Measurements from ENCODE around the gene ACER1.
"Not testable (repeated sequence)": the region's sequence is repeated elsewhere in the genome, so short reads cannot be mapped to it uniquely, and the experiment has no call there.

The ACER1 gene

DNA sequence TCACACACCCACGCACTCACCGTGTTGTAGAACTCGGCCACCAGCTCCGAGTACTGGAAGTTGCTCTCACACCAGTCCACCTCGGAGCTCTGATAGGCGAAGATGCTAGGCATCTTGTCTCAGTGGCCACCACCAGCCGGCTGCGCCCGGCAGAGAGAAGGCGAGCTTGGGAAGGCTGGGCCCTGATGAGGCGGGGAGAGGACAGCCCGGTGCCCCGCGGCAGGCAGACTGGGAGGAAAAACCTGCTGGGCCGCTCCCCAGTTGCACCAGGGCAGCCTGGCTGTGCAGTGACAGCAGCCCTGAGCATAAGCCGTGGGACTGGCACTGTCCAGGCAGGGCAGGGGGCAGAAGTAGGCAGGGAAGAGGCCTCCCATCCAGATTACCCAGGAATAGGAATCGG, at the start of gene ACER1:
TSS of gene ACER1 (minus strand) at position 174 of the 400 bp plus-strand sequence. CDS start at position 113, 61 bp downstream.
- DNase-seq (ENCODE audit: low read depth in 2 of 2, low spot score in 1 of 2), result no peak

- DNase-seq (ENCODE audit: low read depth in 2 of 2, low spot score in 1 of 2), result no peak
Measured at GRCh38 chr19:6383188-6383587, 49.8 kb upstream of the ACER1 start.

- no peak for DNase-seq (ENCODE audit: low read depth in 2 of 2, low spot score in 1 of 2)
Measured at GRCh38 chr19:6381030-6381750, 47.8 kb upstream of the ACER1 start.

DNA sequence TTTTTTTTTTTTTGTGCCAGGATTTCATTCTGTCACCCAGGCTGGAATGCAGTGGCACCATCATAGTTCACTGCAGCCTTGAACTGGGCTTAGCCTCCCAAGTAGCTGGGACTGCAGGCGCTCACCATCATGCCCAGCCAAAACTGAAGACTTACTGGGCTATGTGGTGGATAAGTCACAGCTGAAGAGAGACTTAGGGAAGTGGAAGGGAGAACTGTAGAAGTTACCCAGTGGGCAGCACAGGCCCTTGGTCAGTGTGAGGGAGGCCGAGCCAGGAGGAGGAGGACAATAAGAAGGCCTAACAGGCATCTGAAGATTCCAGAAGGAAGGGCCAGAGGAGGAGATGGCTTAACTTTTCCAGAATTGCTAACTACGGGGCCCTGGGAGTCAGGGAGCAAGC, 46.3 kb upstream of the ACER1 start:
- no peak for DNase-seq (ENCODE audit: low read depth in 2 of 2, low spot score in 1 of 2)

- no peak for DNase-seq (ENCODE audit: low read depth in 2 of 2, low spot score in 1 of 2)
Measured at GRCh38 chr19:6378486-6378885, 45.1 kb upstream of the ACER1 start.

DNA sequence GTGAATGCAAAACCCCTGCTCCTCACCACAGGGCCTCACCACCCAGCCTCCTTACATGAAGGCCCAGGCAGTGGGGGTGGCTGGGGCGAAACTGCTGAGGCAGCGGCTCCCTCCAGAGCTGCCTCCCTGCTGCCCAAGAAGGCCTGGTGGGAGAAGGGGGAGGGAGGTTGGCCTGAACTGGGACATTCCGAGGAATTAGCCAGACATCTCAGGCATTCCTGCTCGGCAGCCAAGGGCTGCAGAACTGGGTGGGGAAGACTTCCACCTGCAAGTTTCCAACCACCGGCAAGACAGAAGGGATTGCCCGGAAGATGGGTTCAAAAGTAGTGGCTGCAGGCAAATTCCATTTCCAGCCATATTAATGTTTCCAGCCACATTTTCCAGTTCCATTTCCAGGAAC, 44.6 kb upstream of the ACER1 start:
- no peak for DNase-seq (ENCODE audit: low read depth in 2 of 2, low spot score in 1 of 2)

GRCh38 chr19:6376512-6377190, 43.2 kb upstream of the ACER1 start:
- no peak for DNase-seq (ENCODE audit: low read depth in 2 of 2, low spot score in 1 of 2)

DNA sequence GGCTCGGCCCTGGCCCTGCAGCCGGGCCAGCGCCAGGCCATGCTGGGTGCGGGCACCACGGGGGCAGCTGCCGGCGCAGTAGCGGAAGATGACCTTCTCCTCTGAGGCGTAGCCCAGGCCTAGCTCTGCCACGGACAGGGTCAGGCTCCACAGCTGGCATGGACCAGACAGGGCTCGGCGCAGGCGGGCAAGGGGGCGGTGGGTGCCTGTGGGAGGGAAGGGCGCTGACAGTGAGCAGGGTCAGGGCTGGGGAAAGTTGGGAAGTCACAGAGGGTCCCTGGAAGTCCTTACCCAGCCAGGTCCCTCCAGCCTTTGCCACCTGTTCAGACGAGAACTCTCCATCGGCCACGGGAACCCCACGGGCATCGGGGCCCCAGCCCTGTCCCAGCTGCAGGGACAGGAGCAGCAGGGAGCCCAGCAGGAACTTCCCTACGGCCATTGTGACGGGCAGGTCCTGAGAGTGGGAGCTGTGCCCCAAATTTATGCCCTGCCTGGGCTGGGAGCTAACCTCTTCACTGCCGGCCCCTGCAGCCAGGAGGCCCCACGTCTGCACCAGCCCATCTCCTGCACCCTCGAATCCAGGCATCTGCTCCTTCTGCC, 42.1 kb upstream of the ACER1 start, which contains the start of gene PSPN:
TSS of gene PSPN (minus strand) at position 523 of the 600 bp plus-strand sequence. CDS start at position 439, 84 bp downstream.
- no peak for DNase-seq (ENCODE audit: low read depth in 2 of 2, low spot score in 1 of 2)

DNA sequence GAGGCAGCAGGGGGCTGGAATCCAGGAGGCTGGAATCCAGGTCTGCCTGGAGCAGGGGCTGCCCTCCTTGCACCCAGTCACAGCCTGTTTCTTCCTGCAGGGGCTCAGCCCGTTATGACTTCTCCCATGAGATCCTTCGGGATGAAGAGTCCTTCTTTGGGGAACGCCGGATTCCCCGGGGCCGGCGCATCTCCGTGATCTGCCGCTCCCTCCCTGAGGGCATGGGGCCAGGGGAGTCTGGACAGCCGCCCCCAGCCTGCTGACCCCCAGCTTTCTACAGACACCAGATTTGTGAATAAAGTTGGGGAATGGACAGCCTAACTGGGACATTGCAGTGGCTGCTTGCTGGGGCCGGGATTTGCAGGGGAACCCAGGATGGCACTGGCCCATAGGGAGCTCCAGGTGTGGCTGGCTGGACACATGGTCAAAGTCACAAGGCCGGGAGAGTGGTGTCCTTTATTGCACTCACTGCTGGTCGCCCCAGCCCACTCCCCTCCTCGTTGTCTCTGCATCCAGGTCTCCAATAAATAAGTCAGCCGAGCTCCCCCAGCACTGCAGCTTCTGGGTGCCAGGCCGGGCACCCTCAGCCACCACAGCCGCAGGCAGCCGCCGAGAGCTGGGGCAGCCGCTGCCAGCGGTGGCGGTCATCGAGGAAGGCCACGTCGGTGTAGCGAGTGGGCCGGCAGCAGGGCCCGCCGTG, 41.4 kb upstream of the ACER1 start:
- no peak for DNase-seq (ENCODE audit: low read depth in 2 of 2, low spot score in 1 of 2)

DNA sequence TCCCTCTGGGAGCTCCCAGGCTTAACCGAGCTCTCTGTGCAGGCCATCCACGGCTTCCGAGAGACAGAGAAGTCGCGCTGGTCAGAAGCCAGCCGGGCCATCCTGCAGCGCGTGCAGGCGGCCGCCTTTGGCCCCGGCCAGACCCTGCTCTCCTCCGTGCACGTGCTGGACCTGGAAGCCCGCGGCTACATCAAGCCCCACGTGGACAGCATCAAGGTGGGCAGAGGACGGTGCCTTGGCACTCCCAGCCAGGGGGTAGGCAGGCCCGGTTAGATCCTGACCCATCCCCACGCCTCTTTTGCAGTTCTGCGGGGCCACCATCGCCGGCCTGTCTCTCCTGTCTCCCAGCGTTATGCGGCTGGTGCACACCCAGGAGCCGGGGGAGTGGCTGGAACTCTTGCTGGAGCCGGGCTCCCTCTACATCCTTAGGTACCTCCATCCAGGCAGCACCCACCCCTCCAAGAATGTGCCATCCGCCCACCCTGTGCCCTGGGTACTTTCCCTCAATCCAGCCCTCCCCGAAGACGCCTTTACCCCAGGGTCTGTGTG, 40.8 kb upstream of the ACER1 start:
- DNase-seq (ENCODE audit: low read depth in 2 of 2, low spot score in 1 of 2), result no peak

- no peak for DNase-seq (ENCODE audit: low read depth in 2 of 2, low spot score in 1 of 2)
Measured at GRCh38 chr19:6373813-6374108, 40.3 kb upstream of the ACER1 start.

GRCh38 chr19:6373096-6373812, 39.8 kb upstream of the ACER1 start:
- peak; percentile 95 for DNase-seq (ENCODE audit: low read depth in 2 of 2, low spot score in 1 of 2)

- DNase-seq (ENCODE audit: low read depth in 2 of 2, low spot score in 1 of 2), result peak; percentile 87 to 94
Measured at GRCh38 chr19:6372594-6373095, 39.2 kb upstream of the ACER1 start, which contains the start of gene ALKBH7. TSS of gene ALKBH7 (plus strand) at chr19:6372794. CDS start at chr19:6372821, 27 bp downstream.

- no peak for DNase-seq (ENCODE audit: low read depth in 2 of 2, low spot score in 1 of 2)
Measured at GRCh38 chr19:6364353-6364752, 30.9 kb upstream of the ACER1 start.

DNA sequence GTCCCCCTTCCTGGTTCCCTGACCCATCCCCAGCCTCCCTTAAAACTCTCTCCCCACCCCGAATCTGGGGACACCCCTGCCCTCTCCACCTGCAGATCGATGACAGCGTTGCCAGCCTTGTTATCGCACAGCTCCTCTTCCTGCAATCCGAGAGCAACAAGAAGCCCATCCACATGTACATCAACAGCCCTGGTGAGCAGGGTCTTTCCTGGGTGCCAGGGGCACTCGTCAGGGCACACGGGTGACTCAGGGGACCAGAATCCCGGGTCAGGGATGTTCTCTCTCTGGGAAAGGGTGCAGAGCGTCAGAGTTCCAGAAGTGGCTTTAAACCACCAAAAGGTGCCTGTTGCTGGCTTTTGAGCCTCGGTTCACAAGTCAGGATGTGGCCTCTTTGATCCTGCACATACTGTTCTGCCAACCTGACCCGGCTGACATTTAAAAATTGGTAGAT, 29.0 kb upstream of the ACER1 start:
- no peak for DNase-seq (ENCODE audit: low read depth in 2 of 2, low spot score in 1 of 2)

- no peak for DNase-seq (ENCODE audit: low read depth in 2 of 2, low spot score in 1 of 2)
Measured at GRCh38 chr19:6362027-6362350, 28.6 kb upstream of the ACER1 start.

- DNase-seq (ENCODE audit: low read depth in 2 of 2, low spot score in 1 of 2), result not testable (repeated sequence)
Measured at GRCh38 chr19:6360857-6361216, 27.4 kb upstream of the ACER1 start.

DNA sequence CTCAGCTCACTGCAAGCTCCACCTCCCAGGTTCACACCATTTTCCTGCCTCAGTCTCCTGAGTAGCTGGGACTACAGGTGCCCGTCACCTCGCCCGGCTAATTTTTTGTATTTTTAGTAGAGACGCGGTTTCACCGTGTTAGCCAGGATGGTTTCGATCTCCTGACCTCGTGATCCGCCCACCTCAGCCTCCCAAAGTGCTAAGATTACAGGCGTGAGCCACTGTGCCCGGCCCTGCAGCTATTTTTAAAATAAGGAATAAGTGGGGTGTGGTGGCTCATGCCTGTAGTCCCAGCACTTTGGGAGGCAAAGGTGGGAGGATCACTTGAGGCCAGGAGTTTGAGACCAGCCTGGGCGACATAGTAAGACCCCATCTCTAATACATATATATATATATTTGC, 27.0 kb upstream of the ACER1 start:
- DNase-seq (ENCODE audit: low read depth in 2 of 2, low spot score in 1 of 2), result not testable (repeated sequence)

DNA sequence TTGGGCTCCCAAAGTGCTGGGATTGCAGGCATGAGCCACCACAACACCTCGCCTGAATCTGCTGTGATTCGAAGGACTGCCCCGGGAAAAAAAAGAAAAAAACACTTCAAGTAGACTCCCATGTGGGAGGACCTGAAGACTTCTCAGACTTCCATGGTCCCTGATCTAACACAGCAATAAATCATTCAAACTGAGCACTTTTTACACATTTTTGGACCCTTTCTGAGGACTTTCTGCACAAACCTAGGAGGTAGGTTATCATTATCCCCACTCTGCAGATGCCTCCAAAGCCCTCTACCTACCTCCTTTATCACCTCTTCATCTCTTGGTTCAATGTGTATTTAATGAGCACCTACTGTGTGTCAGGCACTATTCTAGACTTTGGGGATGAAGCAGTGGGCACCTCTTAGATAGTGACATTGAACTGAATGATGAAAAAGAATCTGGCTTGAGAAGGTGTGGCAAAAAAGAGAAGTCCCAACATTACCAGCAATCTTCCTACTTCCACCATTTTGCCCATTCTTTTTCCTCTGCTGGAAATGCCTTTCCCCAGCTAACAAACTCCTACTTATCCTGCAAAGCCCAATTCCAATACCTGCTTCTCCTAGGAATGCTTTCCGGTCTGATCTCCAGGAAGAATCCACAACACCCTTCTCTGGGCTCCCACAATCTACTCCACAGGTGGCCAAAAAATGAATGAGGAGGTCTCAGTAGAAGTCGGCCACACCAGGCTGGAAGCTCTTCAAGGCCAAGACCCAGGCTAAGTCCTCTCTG, 26.3 kb upstream of the ACER1 start:
- DNase-seq (ENCODE audit: low read depth in 2 of 2, low spot score in 1 of 2), result no peak

DNA sequence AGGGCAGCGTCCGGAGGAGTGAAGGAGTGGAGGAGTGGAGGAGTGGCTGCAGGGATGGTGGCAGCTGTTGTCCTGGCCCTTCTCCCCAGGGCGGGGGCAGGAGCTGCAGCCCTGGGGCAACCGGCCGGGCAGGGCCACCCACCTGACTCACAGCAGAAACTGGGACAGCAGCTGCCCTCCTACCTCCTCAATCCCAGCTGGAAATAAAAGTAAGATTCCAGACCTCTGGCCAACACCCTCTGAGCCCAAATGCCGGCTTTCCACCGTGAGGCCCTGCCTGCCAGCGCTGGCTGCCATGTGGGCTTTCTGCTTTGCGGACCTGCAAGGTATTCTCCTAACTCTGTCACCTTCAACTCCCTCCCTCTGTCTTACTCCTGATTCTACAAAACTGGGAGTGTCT, 24.6 kb upstream of the ACER1 start:
- DNase-seq (ENCODE audit: low read depth in 2 of 2, low spot score in 1 of 2), result no peak

Data from stimulated activated CD8-positive, alpha-beta memory T cell treated with anti-CD3 and anti-CD28 coated beads, Interleukin-4, amount 100 ng/mL, for 4 hours (primary cell).